Measurements from ENCODE around the gene NHLRC4.

Gene NHLRC4

GRCh38 chr16:566475-567372, at the start of gene NHLRC4:
TSS of gene NHLRC4 (plus strand) at chr16:567005. CDS start at chr16:568048, 1,043 bp downstream.
- Histone ChIP-seq H3K27ac (ENCODE audit: low read length) (no peak within 1 kb of the TSS), H3K4me3 (ENCODE audit: low read length in 2 of 2) (peak within 1 kb of the TSS in 1 of 2 donors; percentile 62), H3K9me3 (ENCODE audit: control insufficient read depth in 2 of 2, low read length in 2 of 2) (no peaks in the 10 kb centered on the region), H3K27me3 (ENCODE audit: control insufficient read depth in 1 of 2, insufficient read depth in 2 of 2, low read length in 2 of 2) (peaks cover 2 to 5% of the 10 kb centered on the region in 2 donors), H3K4me1 (ENCODE audit: control insufficient read depth, insufficient read depth, low read length) (peaks cover 55% of the 10 kb centered on the region), H3K9ac (ENCODE audit: low read length in 2 of 2) (peak within 1 kb of the TSS in 1 of 2 donors; percentile 5), H3K36me3 (ENCODE audit: control insufficient read depth in 2 of 2, insufficient read depth in 2 of 2, low read length in 2 of 2) (no peaks in the 10 kb centered on the region)

- Histone ChIP-seq H3K4me1 (ENCODE audit: control insufficient read depth, insufficient read depth, low read length) (no peaks in the 10 kb centered on the region), H3K9ac (ENCODE audit: low read length in 2 of 2) (no peak overlapping the region), H3K27me3 (ENCODE audit: control insufficient read depth in 1 of 2, insufficient read depth in 2 of 2, low read length in 2 of 2) (no peaks in the 10 kb centered on the region), H3K4me3 (ENCODE audit: low read length in 2 of 2) (no peak overlapping the region), H3K27ac (ENCODE audit: low read length) (no peak overlapping the region), H3K36me3 (ENCODE audit: control insufficient read depth in 2 of 2, insufficient read depth in 2 of 2, low read length in 2 of 2) (peaks cover 17 to 28% of the 10 kb centered on the region in 2 donors), H3K9me3 (ENCODE audit: control insufficient read depth in 2 of 2, low read length in 2 of 2) (no peaks in the 10 kb centered on the region)
Observed at GRCh38 chr16:518858-519257, 47.9 kb upstream of the NHLRC4 start.

- Histone ChIP-seq H3K27me3 (ENCODE audit: control insufficient read depth in 1 of 2, insufficient read depth in 2 of 2, low read length in 2 of 2) (no peaks in the 10 kb centered on the region), H3K27ac (ENCODE audit: low read length) (no peak overlapping the region), H3K9ac (ENCODE audit: low read length in 2 of 2) (no peak overlapping the region), H3K4me1 (ENCODE audit: control insufficient read depth, insufficient read depth, low read length) (no peaks in the 10 kb centered on the region), H3K36me3 (ENCODE audit: control insufficient read depth in 2 of 2, insufficient read depth in 2 of 2, low read length in 2 of 2) (peaks cover 17 to 28% of the 10 kb centered on the region in 2 donors), H3K9me3 (ENCODE audit: control insufficient read depth in 2 of 2, low read length in 2 of 2) (no peaks in the 10 kb centered on the region), H3K4me3 (ENCODE audit: low read length in 2 of 2) (no peak overlapping the region)
Observed at GRCh38 chr16:519425-519824, 47.4 kb upstream of the NHLRC4 start.

- Histone ChIP-seq H3K27ac (ENCODE audit: low read length) (no peak overlapping the region), H3K4me1 (ENCODE audit: control insufficient read depth, insufficient read depth, low read length) (peaks cover 2% of the 10 kb centered on the region), H3K4me3 (ENCODE audit: low read length in 2 of 2) (no peak overlapping the region), H3K9ac (ENCODE audit: low read length in 2 of 2) (no peak overlapping the region), H3K9me3 (ENCODE audit: control insufficient read depth in 2 of 2, low read length in 2 of 2) (no peaks in the 10 kb centered on the region), H3K27me3 (ENCODE audit: control insufficient read depth in 1 of 2, insufficient read depth in 2 of 2, low read length in 2 of 2) (no peaks in the 10 kb centered on the region), H3K36me3 (ENCODE audit: control insufficient read depth in 2 of 2, insufficient read depth in 2 of 2, low read length in 2 of 2) (peaks cover 17 to 25% of the 10 kb centered on the region in 2 donors)
Observed at GRCh38 chr16:519841-520687, 46.7 kb upstream of the NHLRC4 start.

- Histone ChIP-seq H3K36me3 (ENCODE audit: control insufficient read depth in 2 of 2, insufficient read depth in 2 of 2, low read length in 2 of 2) (peaks cover 17 to 20% of the 10 kb centered on the region in 2 donors), H3K27ac (ENCODE audit: low read length) (no peak overlapping the region), H3K27me3 (ENCODE audit: control insufficient read depth in 1 of 2, insufficient read depth in 2 of 2, low read length in 2 of 2) (no peaks in the 10 kb centered on the region), H3K9me3 (ENCODE audit: control insufficient read depth in 2 of 2, low read length in 2 of 2) (no peaks in the 10 kb centered on the region), H3K4me1 (ENCODE audit: control insufficient read depth, insufficient read depth, low read length) (peaks cover 9% of the 10 kb centered on the region), H3K9ac (ENCODE audit: low read length in 2 of 2) (no peak overlapping the region), H3K4me3 (ENCODE audit: low read length in 2 of 2) (no peak overlapping the region)
Observed at GRCh38 chr16:520847-521246, 46.0 kb upstream of the NHLRC4 start.

GRCh38 chr16:521381-522210, 45.2 kb upstream of the NHLRC4 start:
- no peaks in the 10 kb centered on the region for H3K27me3 ChIP-seq (ENCODE audit: control insufficient read depth in 1 of 2, insufficient read depth in 2 of 2, low read length in 2 of 2)
- no peaks in the 10 kb centered on the region for H3K9me3 ChIP-seq (ENCODE audit: control insufficient read depth in 2 of 2, low read length in 2 of 2)
- H3K9ac ChIP-seq (ENCODE audit: low read length in 2 of 2): no peak overlapping the region
- H3K4me1 ChIP-seq (ENCODE audit: control insufficient read depth, insufficient read depth, low read length): peaks cover 17% of the 10 kb centered on the region
- peaks cover 16 to 17% of the 10 kb centered on the region in 2 donors for H3K36me3 ChIP-seq (ENCODE audit: control insufficient read depth in 2 of 2, insufficient read depth in 2 of 2, low read length in 2 of 2)
- no peak overlapping the region for H3K4me3 ChIP-seq (ENCODE audit: low read length in 2 of 2)
- no peak overlapping the region for H3K27ac ChIP-seq (ENCODE audit: low read length)

- Histone ChIP-seq H3K27ac (ENCODE audit: low read length) (no peak overlapping the region), H3K27me3 (ENCODE audit: control insufficient read depth in 1 of 2, insufficient read depth in 2 of 2, low read length in 2 of 2) (no peaks in the 10 kb centered on the region), H3K4me1 (ENCODE audit: control insufficient read depth, insufficient read depth, low read length) (peaks cover 21% of the 10 kb centered on the region), H3K9ac (ENCODE audit: low read length in 2 of 2) (no peak overlapping the region), H3K9me3 (ENCODE audit: control insufficient read depth in 2 of 2, low read length in 2 of 2) (no peaks in the 10 kb centered on the region), H3K36me3 (ENCODE audit: control insufficient read depth in 2 of 2, insufficient read depth in 2 of 2, low read length in 2 of 2) (peaks cover 14 to 17% of the 10 kb centered on the region in 2 donors), H3K4me3 (ENCODE audit: low read length in 2 of 2) (no peak overlapping the region)
Observed at GRCh38 chr16:522320-523096, 44.3 kb upstream of the NHLRC4 start.

- peaks cover 21% of the 10 kb centered on the region for H3K4me1 ChIP-seq (ENCODE audit: control insufficient read depth, insufficient read depth, low read length)
- no peak overlapping the region for H3K4me3 ChIP-seq (ENCODE audit: low read length in 2 of 2)
- no peaks in the 10 kb centered on the region for H3K9me3 ChIP-seq (ENCODE audit: control insufficient read depth in 2 of 2, low read length in 2 of 2)
- H3K27ac ChIP-seq (ENCODE audit: low read length): no peak overlapping the region
- no peaks in the 10 kb centered on the region for H3K27me3 ChIP-seq (ENCODE audit: control insufficient read depth in 1 of 2, insufficient read depth in 2 of 2, low read length in 2 of 2)
- H3K36me3 ChIP-seq (ENCODE audit: control insufficient read depth in 2 of 2, insufficient read depth in 2 of 2, low read length in 2 of 2): peaks cover 14 to 17% of the 10 kb centered on the region in 2 donors
- H3K9ac ChIP-seq (ENCODE audit: low read length in 2 of 2): no peak overlapping the region
Observed at GRCh38 chr16:523097-523741, 43.6 kb upstream of the NHLRC4 start.

GRCh38 chr16:524274-525040, 42.3 kb upstream of the NHLRC4 start:
- no peaks in the 10 kb centered on the region for H3K27me3 ChIP-seq (ENCODE audit: control insufficient read depth in 1 of 2, insufficient read depth in 2 of 2, low read length in 2 of 2)
- no peak overlapping the region for H3K4me3 ChIP-seq (ENCODE audit: low read length in 2 of 2)
- H3K27ac ChIP-seq (ENCODE audit: low read length): no peak overlapping the region
- no peaks in the 10 kb centered on the region for H3K9me3 ChIP-seq (ENCODE audit: control insufficient read depth in 2 of 2, low read length in 2 of 2)
- no peak overlapping the region for H3K9ac ChIP-seq (ENCODE audit: low read length in 2 of 2)
- peaks cover 8 to 16% of the 10 kb centered on the region in 2 donors for H3K36me3 ChIP-seq (ENCODE audit: control insufficient read depth in 2 of 2, insufficient read depth in 2 of 2, low read length in 2 of 2)
- peaks cover 33% of the 10 kb centered on the region for H3K4me1 ChIP-seq (ENCODE audit: control insufficient read depth, insufficient read depth, low read length)

All from stomach smooth muscle (tissue), 2 donors.